Uterus (tissue), 2 donors: Measurements from ENCODE around the gene C1orf210.

Experiments
- POLR2A ChIP-seq, 2 donors: fragments of 450-650 bp; IDR thresholded peaks; one replicate each; pipeline ENCODE4 v1.6.1; 2016; ENCODE audit warnings: antibody characterized with exemption in 2 of 2, mild to moderate bottlenecking in 1 of 2, moderate library complexity in 1 of 2
- TF ChIP-seq, protein P1 (sequence below), 4 experiments: fragments of 200-600 bp in 2 of 4; fragments of 450-650 bp in 2 of 4; sonication (generic) in 2 of 4; IDR thresholded peaks; one replicate each; pipeline ENCODE4 v1.5.1; 2016 to 2019; ENCODE audit warnings: antibody characterized with exemption in 4 of 4, mild to moderate bottlenecking in 2 of 4, moderate library complexity in 1 of 4

DNA sequence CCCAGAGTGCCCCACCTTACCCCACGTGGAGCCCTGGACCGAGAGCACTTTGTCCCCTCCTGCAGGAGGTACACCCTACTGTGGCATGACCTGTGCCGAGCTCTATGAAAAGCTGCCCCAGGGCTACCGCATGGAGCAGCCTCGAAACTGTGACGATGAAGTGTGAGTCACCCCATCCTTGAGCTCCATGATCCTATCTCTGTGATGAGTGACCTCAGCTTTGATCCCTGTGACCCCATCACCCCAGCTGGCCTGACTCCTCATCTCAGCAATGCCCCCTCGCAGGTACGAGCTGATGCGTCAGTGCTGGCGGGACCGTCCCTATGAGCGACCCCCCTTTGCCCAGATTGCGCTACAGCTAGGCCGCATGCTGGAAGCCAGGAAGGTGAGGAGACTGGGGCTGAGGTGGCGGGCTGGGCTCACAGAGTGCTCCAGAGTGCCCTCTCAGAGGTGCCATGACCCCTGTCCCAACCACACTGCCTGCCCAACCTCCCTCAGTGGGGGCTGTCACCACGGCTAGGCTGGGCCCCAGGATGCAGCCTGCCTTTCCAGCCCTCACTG is 36.0 kb upstream of the C1orf210 start:
- TF ChIP-seq POLR2A (IDR thresholded peaks at IDR 0.05), result no peak
- TF ChIP-seq, protein P1, sequence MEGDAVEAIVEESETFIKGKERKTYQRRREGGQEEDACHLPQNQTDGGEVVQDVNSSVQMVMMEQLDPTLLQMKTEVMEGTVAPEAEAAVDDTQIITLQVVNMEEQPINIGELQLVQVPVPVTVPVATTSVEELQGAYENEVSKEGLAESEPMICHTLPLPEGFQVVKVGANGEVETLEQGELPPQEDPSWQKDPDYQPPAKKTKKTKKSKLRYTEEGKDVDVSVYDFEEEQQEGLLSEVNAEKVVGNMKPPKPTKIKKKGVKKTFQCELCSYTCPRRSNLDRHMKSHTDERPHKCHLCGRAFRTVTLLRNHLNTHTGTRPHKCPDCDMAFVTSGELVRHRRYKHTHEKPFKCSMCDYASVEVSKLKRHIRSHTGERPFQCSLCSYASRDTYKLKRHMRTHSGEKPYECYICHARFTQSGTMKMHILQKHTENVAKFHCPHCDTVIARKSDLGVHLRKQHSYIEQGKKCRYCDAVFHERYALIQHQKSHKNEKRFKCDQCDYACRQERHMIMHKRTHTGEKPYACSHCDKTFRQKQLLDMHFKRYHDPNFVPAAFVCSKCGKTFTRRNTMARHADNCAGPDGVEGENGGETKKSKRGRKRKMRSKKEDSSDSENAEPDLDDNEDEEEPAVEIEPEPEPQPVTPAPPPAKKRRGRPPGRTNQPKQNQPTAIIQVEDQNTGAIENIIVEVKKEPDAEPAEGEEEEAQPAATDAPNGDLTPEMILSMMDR (IDR thresholded peaks at IDR 0.05), result no peak
